ENCODE results near the gene SUN2.
A peak's percentile ranks its signal among the peaks of the same experiment; 100 is the strongest.

Gene SUN2

GRCh38 chr22:38715176-38715764, 40.5 kb downstream of the SUN2 start:
- no peak for DNase-seq

GRCh38 chr22:38713921-38714320, 41.9 kb downstream of the SUN2 start:
- no peak for DNase-seq

- DNase-seq: no peak
These were observed 43.2 kb downstream of the SUN2 start for GRCh38 chr22:38712486-38713207.

- no peak for DNase-seq
These were observed 44.9 kb downstream of the SUN2 start for GRCh38 chr22:38710866-38711265.

GRCh38 chr22:38710351-38710750, 45.4 kb downstream of the SUN2 start:
- no peak for DNase-seq

- DNase-seq: no peak
These were observed 46.5 kb downstream of the SUN2 start for GRCh38 chr22:38709306-38709705.

- no peak for DNase-seq
These were observed 47.8 kb downstream of the SUN2 start for GRCh38 chr22:38707984-38708383.

GRCh38 chr22:38707346-38707745, 48.5 kb downstream of the SUN2 start:
- DNase-seq: no peak

- no peak for DNase-seq
These were observed 49.0 kb downstream of the SUN2 start for GRCh38 chr22:38706901-38707195.

- peak in 1 of 2 donors; percentile 41 for DNase-seq
These were observed 49.5 kb downstream of the SUN2 start for GRCh38 chr22:38706101-38706900.

GRCh38 chr22:38705235-38706100, 50.3 kb downstream of the SUN2 start, which contains the start of gene GTPBP1:
GTPBP1 (plus strand) TSS chr22:38705944; CDS start chr22:38705956, 12 bp downstream.
- peak; percentile 100 for DNase-seq

- no peak for DNase-seq
These were observed 51.1 kb downstream of the SUN2 start for GRCh38 chr22:38704654-38705234.

- DNase-seq: peak; percentile 97 to 98
These were observed 54.8 kb downstream of the SUN2 start, which contains the start of gene JOSD1 for GRCh38 chr22:38700789-38701628. JOSD1 (minus strand) TSS chr22:38700943; CDS start chr22:38699987, 956 bp downstream.

- peak in 1 of 2 donors; percentile 50 for DNase-seq
These were observed 55.5 kb downstream of the SUN2 start for GRCh38 chr22:38700270-38700788.

- no peak for DNase-seq
These were observed 56.0 kb downstream of the SUN2 start for GRCh38 chr22:38699784-38700183.

GRCh38 chr22:38699143-38699542, 56.7 kb downstream of the SUN2 start:
- no peak for DNase-seq

- DNase-seq: no peak
These were observed 57.2 kb downstream of the SUN2 start for GRCh38 chr22:38698407-38699094.

GRCh38 chr22:38697425-38698089, 58.2 kb downstream of the SUN2 start:
- DNase-seq: no peak

GRCh38 chr22:38696606-38697424, 59.0 kb downstream of the SUN2 start:
- DNase-seq: peak; percentile 38 to 45

Data from CD4-positive, alpha-beta T cell treated with Interleukin-4 for 1 hour (primary cell).